ENCODE measurements around the gene HDAC9.
A peak's percentile ranks its signal among the peaks of the same experiment; 100 is the strongest.

The HDAC9 gene

GRCh38 chr7:18471476-18472160 is 23.9 kb upstream of the HDAC9 start:
- DNase-seq (ENCODE audit: low read depth in 1 of 2, low spot score in 1 of 2) = no peak
- no peak for TF ChIP-seq JUND (IDR thresholded peaks at IDR 0.05; ENCODE audit: low read depth)
- in situ Hi-C loops (cut with HindIII; ENCODE audit: low pct_unique_long_range_greater_than_20kb, low sequenced_read_pairs) = no loop called here

- in situ Hi-C loops (cut with HindIII; ENCODE audit: low pct_unique_long_range_greater_than_20kb, low sequenced_read_pairs) = no loop called here
- TF ChIP-seq JUND (IDR thresholded peaks at IDR 0.05; ENCODE audit: low read depth) = no peak
Measured at GRCh38 chr7:18472161-18472483, 23.4 kb upstream of the HDAC9 start.

GRCh38 chr7:18473119-18473518 is 22.4 kb upstream of the HDAC9 start:
- TF ChIP-seq JUND (IDR thresholded peaks at IDR 0.05; ENCODE audit: low read depth) = no peak
- in situ Hi-C loops (cut with HindIII; ENCODE audit: low pct_unique_long_range_greater_than_20kb, low sequenced_read_pairs) = no loop called here
- no peak for DNase-seq (ENCODE audit: low read depth in 1 of 2, low spot score in 1 of 2)

More at GRCh38 chr7:18472161-18472483, 23.4 kb upstream of the HDAC9 start:
- no peak for DNase-seq (ENCODE audit: low read depth in 1 of 2, low spot score in 1 of 2)

- DNase-seq (ENCODE audit: low read depth in 1 of 2, low spot score in 1 of 2) = no peak
- TF ChIP-seq JUND (IDR thresholded peaks at IDR 0.05; ENCODE audit: low read depth) = no peak
- in situ Hi-C loops (cut with HindIII; ENCODE audit: low pct_unique_long_range_greater_than_20kb, low sequenced_read_pairs) = no loop called here
Measured at GRCh38 chr7:18474944-18475343, 20.6 kb upstream of the HDAC9 start.

- TF ChIP-seq JUND (IDR thresholded peaks at IDR 0.05; ENCODE audit: low read depth) = no peak
- in situ Hi-C loops (cut with HindIII; ENCODE audit: low pct_unique_long_range_greater_than_20kb, low sequenced_read_pairs) = no loop called here
- DNase-seq (ENCODE audit: low read depth in 1 of 2, low spot score in 1 of 2) = no peak
Measured at GRCh38 chr7:18475488-18475887, 20.1 kb upstream of the HDAC9 start.

GRCh38 chr7:18481776-18482175 is 13.8 kb upstream of the HDAC9 start:
- no peak for TF ChIP-seq JUND (IDR thresholded peaks at IDR 0.05; ENCODE audit: low read depth)
- in situ Hi-C loops (cut with HindIII; ENCODE audit: low pct_unique_long_range_greater_than_20kb, low sequenced_read_pairs) = no loop called here
- no peak for DNase-seq (ENCODE audit: low read depth in 1 of 2, low spot score in 1 of 2)

- in situ Hi-C loops (cut with HindIII; ENCODE audit: low pct_unique_long_range_greater_than_20kb, low sequenced_read_pairs) = no loop called here
- no peak for TF ChIP-seq JUND (IDR thresholded peaks at IDR 0.05; ENCODE audit: low read depth)
Measured at GRCh38 chr7:18488049-18488448, 7.5 kb upstream of the HDAC9 start.

GRCh38 chr7:18489624-18490023 is 5.9 kb upstream of the HDAC9 start:
- DNase-seq (ENCODE audit: low read depth in 1 of 2, low spot score in 1 of 2) = no peak
- in situ Hi-C loops (cut with HindIII; ENCODE audit: low pct_unique_long_range_greater_than_20kb, low sequenced_read_pairs) = no loop called here
- TF ChIP-seq JUND (IDR thresholded peaks at IDR 0.05; ENCODE audit: low read depth) = no peak

More at GRCh38 chr7:18488049-18488448, 7.5 kb upstream of the HDAC9 start:
- DNase-seq (ENCODE audit: low read depth in 1 of 2, low spot score in 1 of 2) = no peak

GRCh38 chr7:18491871-18492270 is 3.7 kb upstream of the HDAC9 start:
- DNase-seq (ENCODE audit: low read depth in 1 of 2, low spot score in 1 of 2) = no peak
- in situ Hi-C loops (cut with HindIII; ENCODE audit: low pct_unique_long_range_greater_than_20kb, low sequenced_read_pairs) = no loop called here
- TF ChIP-seq JUND (IDR thresholded peaks at IDR 0.05; ENCODE audit: low read depth) = no peak

GRCh38 chr7:18494406-18494805 is 1.1 kb upstream of the HDAC9 start:
- no peak for TF ChIP-seq JUND (IDR thresholded peaks at IDR 0.05; ENCODE audit: low read depth)
- in situ Hi-C loops (cut with HindIII; ENCODE audit: low pct_unique_long_range_greater_than_20kb, low sequenced_read_pairs) = no loop called here
- no peak for DNase-seq (ENCODE audit: low read depth in 1 of 2, low spot score in 1 of 2)

- in situ Hi-C loops (cut with HindIII; ENCODE audit: low pct_unique_long_range_greater_than_20kb, low sequenced_read_pairs) = no loop called here
- TF ChIP-seq JUND (IDR thresholded peaks at IDR 0.05; ENCODE audit: low read depth) = no peak
- no peak for DNase-seq (ENCODE audit: low read depth in 1 of 2, low spot score in 1 of 2)
Measured at GRCh38 chr7:18494821-18495408, 634 bp upstream of the HDAC9 start.

GRCh38 chr7:18496341-18496700 is 772 bp downstream of the HDAC9 start:
- no peak for TF ChIP-seq JUND (IDR thresholded peaks at IDR 0.05; ENCODE audit: low read depth)
- DNase-seq (ENCODE audit: low read depth in 1 of 2, low spot score in 1 of 2) = no peak
- in situ Hi-C loops (cut with HindIII; ENCODE audit: low pct_unique_long_range_greater_than_20kb, low sequenced_read_pairs) = no loop called here

- in situ Hi-C loops (cut with HindIII; ENCODE audit: low pct_unique_long_range_greater_than_20kb, low sequenced_read_pairs) = no loop called here
- TF ChIP-seq JUND (IDR thresholded peaks at IDR 0.05; ENCODE audit: low read depth) = peak; percentile 50; the same call in 1 of the 2 replicates
- DNase-seq (ENCODE audit: low read depth in 1 of 2, low spot score in 1 of 2) = no peak
Measured at GRCh38 chr7:18497082-18497481, 1.5 kb downstream of the HDAC9 start.

GRCh38 chr7:18497800-18498199 is 2.3 kb downstream of the HDAC9 start:
- in situ Hi-C loops (cut with HindIII; ENCODE audit: low pct_unique_long_range_greater_than_20kb, low sequenced_read_pairs) = no loop called here
- TF ChIP-seq JUND (IDR thresholded peaks at IDR 0.05; ENCODE audit: low read depth) = peak; percentile 44; the same call in 1 of the 2 replicates
- peak in 1 of 2 experiments; percentile 51 for DNase-seq (ENCODE audit: low read depth in 1 of 2, low spot score in 1 of 2)

Measured in T47D (cell line).